Central memory CD4-positive, alpha-beta T cell (primary cell): ENCODE measurements around the gene NEK6.

Experiments used
- DNase-seq: peaks from one replicate; pipeline ENCODE4 v3.0.0; 2022

NEK6 gene

GRCh38 chr9:124299515-124300090 is 41.9 kb downstream of the NEK6 start:
- DNase-seq, result no peak

GRCh38 chr9:124300312-124300711 is 42.6 kb downstream of the NEK6 start:
- no peak for DNase-seq

DNA sequence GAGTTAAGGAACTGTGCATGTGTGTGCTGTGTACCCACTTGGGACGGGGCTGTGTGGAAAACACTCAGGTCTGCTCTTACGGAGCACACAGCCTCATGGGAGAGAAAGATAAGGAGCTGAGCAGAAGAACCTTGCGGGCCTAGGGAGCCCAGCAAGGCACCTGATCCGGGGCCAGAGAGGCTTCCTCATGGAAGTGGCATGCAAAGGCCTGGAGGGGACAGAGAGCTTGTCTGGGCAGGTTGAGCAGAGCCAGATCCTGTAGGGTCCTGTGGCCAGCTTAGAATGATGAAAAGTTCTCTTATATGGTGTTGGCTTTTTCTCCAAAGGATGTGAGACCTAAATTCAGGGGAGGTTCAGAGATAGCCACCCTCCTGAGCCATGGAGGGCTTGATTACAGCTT is 45.2 kb downstream of the NEK6 start:
- no peak for DNase-seq

DNA sequence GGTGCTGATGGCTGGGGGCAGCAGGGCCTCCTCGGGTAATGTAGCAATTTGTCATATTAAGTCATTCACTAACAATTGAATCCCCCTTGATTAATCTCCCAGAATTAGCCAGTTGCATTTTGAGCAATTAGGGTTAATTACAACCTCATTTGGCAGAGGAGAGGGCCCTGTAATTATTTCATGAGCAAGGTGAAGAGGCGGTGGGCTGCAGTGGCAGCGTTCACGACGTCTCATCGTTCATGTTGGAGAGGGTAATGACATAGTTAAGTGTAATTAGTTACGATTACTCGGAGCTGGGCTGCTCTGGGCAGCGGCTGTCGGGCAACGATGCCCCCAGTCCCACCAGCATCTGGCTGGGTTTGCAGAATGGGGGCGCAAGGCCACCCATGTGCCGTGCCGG is 46.0 kb downstream of the NEK6 start:
- no peak for DNase-seq

GRCh38 chr9:124304285-124304684 is 46.5 kb downstream of the NEK6 start:
- DNase-seq, result no peak

- no peak for DNase-seq
Observed at GRCh38 chr9:124306098-124306735, 48.5 kb downstream of the NEK6 start.

DNA sequence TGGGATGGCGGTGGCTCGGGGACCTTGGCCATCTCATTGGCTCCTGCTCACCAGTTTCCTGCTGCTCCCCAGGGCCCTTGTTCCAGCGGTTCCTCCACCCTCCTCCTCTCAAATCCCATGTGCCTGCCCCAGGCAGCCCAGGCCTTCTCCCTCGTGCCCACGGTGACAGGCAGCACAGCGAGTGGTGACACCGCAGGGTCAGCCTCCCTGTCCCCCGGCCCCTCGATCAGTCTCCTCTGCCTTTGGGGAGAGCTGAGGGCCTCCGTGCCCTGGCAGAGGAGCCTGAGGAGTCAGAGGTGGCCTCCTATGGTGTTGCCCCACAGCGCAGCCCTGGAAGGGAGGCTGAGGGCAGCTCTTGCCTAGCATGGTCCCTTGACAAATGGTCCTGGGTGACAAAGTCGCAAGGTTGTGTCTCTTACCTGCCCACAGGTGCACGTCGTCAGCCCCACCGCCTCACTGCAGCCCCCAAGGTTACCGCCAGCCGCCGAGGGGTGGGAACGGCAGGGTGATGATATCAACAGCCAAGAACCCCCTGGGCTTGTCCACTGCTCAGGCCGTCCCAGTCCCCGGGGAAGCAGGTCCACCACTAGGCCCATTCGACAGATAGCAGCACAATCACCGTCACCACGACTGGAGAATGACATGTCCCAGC is 49.8 kb downstream of the NEK6 start:
- DNase-seq, result no peak

DNA sequence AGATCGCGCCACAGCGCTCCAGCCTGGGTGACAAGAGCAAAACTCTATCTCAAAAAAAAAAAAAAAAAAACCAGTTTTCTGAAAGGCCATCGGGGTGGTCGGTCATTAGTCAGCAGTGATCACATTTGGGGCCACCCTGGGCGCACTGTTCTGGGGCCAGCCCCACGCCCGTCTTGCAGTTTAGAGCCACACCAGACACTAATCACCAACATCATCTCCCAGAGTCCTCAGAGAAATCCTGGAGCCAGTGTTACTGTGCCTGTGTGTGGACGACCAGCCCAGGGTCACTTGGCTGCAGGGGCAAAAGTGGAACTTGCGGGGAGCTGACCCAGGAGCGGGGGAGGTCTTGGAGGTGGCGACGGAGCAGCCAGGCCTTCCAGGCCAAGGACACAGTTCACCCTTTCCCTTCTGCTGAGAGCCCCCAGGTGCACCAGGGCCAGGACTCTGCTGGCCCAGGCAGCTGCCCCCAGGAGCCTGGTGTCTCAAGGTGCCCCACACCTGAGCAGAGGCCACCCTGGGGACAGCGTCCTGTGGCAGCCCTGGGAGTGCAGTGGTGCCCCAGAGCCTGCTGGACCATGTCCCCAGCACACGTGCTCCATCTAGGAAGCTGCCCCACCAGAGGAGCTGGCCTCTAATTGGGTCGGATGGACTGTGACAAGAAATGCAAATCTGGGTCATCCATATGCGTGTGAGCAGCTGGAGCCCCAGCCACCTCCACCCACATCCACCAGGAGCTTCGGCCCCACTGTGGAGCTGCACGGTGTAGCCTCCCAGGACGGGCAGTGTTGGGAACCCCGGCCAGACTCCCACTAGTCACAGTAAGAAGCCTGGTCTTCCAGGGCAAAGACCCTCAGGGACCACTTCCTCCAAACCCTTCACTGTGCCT is 51.1 kb downstream of the NEK6 start:
- no peak for DNase-seq

DNA sequence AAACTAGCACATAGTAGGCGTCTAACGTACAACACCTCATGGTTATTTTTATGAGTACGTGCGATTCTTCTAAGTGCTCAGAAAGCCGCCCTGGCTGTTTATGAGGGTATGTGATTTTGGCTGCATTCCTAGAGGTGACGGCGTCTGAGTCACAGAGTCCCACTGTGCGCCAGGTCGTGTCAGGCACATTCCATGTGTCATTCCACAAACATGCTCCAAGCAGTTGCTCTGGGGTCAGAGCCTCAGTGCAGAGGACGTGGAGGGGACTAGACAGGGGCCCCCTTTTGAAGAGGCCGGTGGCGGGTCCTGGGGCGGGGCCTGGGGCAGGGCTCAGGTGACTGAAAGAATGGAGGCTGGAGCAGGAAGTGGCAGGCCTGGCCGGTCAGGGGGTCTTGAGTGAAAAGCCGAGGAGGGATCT is 51.9 kb downstream of the NEK6 start:
- no peak for DNase-seq

DNA sequence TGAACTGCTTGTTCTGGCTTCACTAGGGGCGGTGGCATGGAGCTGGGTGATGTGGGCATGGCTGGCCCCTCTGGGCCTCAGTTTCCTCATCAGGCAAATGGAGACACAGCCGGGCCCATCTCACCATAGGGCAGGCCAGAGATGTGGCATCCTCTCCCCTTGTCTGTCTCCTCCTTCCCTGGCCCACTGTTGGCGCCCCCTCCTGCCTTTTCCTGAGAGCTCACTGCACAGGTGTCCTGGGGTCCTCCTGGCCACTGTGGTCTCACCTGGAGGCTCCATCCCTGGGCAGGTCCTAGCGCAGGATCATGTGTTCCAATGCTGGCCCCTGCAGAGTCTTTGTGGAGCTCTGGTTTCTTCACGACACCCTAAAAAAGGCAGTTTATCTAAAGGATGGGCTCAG is 53.5 kb downstream of the NEK6 start:
- DNase-seq, result no peak

DNA sequence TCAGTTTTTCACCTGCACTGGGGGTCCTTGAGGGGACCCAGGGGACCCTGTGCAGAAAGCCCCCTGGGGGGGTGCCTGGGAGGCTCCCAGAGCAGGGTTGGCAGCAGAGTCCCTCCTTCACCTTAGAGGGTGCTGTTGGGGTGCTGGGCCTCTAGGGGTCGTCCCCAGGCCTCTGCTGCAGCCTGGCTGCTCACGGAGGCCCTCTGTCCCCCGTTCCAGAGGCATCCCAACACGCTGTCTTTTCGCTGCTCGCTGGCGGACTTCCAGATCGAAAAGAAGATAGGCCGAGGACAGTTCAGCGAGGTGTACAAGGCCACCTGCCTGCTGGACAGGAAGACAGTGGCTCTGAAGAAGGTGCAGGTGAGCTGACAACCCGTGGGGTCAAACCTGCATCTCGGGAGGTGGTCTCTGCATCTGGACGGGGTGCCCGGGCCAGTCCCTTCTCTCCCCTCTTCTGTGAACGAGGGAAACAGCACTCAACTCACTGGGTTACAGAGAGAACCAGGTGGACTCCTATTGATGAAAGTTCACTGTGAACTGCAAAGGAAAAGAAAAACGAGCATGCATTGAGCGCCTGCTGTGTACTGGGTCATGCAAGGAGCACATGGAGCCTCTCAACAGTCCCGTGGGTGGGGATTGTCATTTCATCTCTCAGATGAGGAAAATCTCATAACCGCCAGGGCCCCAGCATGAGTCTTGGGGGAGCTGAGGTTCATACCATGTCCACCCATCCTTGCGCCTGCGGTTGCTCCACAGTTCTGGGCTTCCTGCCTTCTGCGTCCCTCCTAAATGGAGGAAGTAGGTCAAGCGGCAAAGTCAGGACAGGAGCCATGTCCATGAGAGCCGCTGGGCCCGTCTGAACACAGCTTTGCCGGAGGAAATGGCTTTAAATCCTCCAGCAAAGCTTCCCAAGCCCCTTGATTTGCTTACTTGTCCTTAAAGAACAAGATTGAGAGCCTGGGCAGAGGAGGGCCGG is 54.8 kb downstream of the NEK6 start:
- no peak for DNase-seq

GRCh38 chr9:124313940-124314339 is 56.2 kb downstream of the NEK6 start:
- DNase-seq, result no peak

DNA sequence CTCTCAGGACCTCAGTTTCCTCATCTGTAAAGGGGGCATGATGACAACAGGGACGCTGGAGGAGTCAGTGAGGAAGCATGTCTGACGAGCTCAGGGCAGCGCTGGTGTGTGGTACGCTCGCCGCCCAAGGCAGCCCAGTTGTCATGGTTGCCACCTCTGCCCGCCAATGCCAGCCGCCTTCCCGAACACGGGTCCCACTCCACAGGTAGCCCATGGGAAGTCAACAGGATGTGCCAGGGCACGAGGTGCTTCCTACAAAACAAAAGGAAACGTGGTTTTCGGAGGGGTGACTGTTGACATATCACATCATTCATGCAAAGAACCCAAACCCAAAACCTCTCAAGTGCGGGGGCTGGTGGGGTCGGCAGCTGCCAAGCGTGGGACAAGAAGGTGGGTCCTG is 58.1 kb downstream of the NEK6 start:
- DNase-seq, result no peak

DNA sequence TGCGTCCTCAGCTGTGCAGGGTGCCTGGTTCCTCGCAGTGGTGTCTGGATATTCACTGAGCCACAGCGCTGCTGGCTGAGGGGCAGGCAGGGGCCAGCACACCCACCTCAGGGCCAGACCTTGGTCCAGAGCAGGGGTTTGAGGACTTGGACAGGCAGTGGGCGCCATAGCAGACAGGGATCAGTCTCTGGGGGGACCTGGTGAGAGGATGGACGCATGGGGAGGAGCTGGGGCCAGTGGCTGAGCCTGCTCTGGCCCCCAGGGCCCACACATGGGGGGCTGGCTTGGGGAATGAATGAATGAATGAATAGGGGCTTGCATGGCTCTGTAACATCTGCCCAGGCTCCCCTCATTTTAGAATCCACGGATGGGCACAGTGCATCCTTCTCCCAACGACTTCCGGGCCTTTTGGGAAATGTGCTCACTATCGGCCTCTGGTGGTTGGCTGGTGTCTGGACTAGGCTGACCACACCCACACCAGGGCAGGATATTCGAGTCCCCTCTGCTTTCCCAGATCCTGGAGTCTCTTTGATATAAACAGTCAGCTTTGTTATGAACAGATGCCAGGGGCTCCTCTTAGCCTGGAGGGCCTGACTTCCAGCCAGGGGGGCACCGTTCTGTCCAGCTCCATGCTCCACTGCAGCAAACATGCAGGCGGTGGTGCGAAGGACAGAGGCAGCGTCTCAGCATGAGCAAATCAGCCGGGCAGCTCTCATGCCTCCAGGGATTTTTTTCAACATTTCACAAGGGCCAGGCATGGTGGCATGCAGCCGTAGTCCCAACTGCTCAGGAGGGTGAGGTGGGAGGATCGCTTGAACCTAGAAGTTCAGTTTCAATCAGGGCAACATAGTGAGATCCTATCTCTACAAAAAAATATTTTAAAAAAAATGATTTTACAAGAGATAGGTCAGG is 62.6 kb downstream of the NEK6 start:
- DNase-seq, result no peak

DNA sequence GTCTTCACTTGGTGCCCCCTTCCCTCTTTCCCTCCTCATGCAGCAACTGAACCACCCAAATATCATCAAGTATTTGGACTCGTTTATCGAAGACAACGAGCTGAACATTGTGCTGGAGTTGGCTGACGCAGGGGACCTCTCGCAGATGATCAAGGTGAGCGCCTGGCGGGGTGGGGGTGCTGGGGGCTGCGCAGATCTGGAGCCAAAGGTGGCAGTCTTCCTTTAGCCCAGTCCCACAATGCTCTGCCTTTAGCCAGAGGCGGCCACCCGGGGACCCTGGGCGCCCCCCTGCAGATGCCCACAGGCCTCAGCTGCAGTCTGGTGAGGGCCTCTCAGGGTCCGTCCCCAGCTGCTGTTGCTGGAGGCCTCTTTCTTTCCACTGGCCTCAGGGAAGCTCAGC is 63.7 kb downstream of the NEK6 start:
- no peak for DNase-seq

GRCh38 chr9:124321935-124322334 is 64.2 kb downstream of the NEK6 start:
- DNase-seq, result no peak

- no peak for DNase-seq
Observed at GRCh38 chr9:124322618-124323432, 65.1 kb downstream of the NEK6 start.

GRCh38 chr9:124323904-124324303 is 66.2 kb downstream of the NEK6 start:
- no peak for DNase-seq

- no peak for DNase-seq
Observed at GRCh38 chr9:124325816-124326215, 68.1 kb downstream of the NEK6 start.

GRCh38 chr9:124326378-124326777 is 68.6 kb downstream of the NEK6 start:
- no peak for DNase-seq
